ENCODE data around the gene ADGRA3.

ADGRA3 gene

GRCh38 chr4:22480675-22481327, 35.1 kb downstream of the ADGRA3 start:
- TF ChIP-seq TEAD4 (IDR thresholded peaks at IDR 0.05) (no peak), CREB1 (IDR thresholded peaks at IDR 0.05; ENCODE audit: low read depth) (no peak), CEBPB (IDR thresholded peaks at IDR 0.05) (no peak), NFIC (IDR thresholded peaks at IDR 0.05) (no peak), EP300 (IDR thresholded peaks at IDR 0.05; ENCODE audit: borderline replicate concordance) (no peak)

DNA sequence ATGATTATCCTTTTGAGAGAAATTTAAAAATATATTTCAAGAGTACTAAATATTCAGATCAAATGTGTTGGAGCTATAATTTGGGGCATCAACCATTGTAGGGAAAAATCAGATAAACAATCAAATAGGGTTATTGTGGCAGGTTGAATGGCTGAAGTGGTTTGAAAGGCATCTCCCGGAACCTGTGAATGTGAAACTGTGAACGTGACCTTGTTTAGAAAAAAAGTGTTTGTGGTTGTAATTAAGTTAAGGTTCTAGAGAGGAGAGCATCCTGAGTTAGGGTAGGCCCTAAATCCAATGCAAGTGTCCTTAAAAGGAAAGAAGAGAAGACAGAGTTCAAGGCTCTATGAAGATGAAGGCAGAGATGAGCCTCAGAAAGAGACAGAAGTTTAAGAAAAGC, 37.4 kb downstream of the ADGRA3 start:
- TF ChIP-seq, protein P1, sequence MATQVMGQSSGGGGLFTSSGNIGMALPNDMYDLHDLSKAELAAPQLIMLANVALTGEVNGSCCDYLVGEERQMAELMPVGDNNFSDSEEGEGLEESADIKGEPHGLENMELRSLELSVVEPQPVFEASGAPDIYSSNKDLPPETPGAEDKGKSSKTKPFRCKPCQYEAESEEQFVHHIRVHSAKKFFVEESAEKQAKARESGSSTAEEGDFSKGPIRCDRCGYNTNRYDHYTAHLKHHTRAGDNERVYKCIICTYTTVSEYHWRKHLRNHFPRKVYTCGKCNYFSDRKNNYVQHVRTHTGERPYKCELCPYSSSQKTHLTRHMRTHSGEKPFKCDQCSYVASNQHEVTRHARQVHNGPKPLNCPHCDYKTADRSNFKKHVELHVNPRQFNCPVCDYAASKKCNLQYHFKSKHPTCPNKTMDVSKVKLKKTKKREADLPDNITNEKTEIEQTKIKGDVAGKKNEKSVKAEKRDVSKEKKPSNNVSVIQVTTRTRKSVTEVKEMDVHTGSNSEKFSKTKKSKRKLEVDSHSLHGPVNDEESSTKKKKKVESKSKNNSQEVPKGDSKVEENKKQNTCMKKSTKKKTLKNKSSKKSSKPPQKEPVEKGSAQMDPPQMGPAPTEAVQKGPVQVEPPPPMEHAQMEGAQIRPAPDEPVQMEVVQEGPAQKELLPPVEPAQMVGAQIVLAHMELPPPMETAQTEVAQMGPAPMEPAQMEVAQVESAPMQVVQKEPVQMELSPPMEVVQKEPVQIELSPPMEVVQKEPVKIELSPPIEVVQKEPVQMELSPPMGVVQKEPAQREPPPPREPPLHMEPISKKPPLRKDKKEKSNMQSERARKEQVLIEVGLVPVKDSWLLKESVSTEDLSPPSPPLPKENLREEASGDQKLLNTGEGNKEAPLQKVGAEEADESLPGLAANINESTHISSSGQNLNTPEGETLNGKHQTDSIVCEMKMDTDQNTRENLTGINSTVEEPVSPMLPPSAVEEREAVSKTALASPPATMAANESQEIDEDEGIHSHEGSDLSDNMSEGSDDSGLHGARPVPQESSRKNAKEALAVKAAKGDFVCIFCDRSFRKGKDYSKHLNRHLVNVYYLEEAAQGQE (IDR thresholded peaks at IDR 0.05; ENCODE audit: low read depth) = no peak
- TF ChIP-seq CREB1 (IDR thresholded peaks at IDR 0.05; ENCODE audit: low read depth) = no peak
- no peak for TF ChIP-seq EGR1 (IDR thresholded peaks at IDR 0.05)
- TF ChIP-seq, protein P2, sequence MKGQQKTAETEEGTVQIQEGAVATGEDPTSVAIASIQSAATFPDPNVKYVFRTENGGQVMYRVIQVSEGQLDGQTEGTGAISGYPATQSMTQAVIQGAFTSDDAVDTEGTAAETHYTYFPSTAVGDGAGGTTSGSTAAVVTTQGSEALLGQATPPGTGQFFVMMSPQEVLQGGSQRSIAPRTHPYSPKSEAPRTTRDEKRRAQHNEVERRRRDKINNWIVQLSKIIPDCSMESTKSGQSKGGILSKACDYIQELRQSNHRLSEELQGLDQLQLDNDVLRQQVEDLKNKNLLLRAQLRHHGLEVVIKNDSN (IDR thresholded peaks at IDR 0.05) = no peak
- no peak for TF ChIP-seq CEBPB (IDR thresholded peaks at IDR 0.05)
- TF ChIP-seq TCF12 (IDR thresholded peaks at IDR 0.05; ENCODE audit: low read depth) = no peak
- TF ChIP-seq TEAD4 (IDR thresholded peaks at IDR 0.05) = no peak
- TF ChIP-seq EP300 (IDR thresholded peaks at IDR 0.05; ENCODE audit: borderline replicate concordance) = no peak
- no peak for TF ChIP-seq YY1 (IDR thresholded peaks at IDR 0.05; ENCODE audit: low read depth)
- TF ChIP-seq RAD21 (IDR thresholded peaks at IDR 0.05; ENCODE audit: low read depth) = no peak
- TF ChIP-seq ZBTB7A (IDR thresholded peaks at IDR 0.05; ENCODE audit: low read depth) = no peak
- TF ChIP-seq NFIC (IDR thresholded peaks at IDR 0.05) = no peak
- TF ChIP-seq FOXM1 (IDR thresholded peaks at IDR 0.05; ENCODE audit: borderline replicate concordance, low read depth) = no peak
- TF ChIP-seq TAF1 (IDR thresholded peaks at IDR 0.05; ENCODE audit: low read depth) = no peak
- TF ChIP-seq MAX (IDR thresholded peaks at IDR 0.05) = no peak

DNA sequence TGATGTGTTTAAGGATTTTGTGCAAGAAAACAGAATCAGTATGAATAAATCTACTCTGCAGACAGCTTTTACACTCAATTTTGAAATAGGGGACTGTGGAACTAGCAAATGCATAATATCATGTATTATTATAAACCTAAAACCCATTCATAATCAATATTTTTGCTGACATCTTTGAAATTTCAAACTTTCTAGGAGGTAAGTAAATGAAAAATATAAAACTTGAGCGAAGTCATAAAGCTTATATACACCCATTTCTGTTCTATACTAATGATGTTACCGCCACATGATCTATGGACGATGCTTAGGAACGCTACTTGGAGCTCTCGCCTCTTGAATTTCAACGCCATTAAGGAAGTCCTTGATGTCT, 38.1 kb downstream of the ADGRA3 start:
- no peak for TF ChIP-seq TEAD4 (IDR thresholded peaks at IDR 0.05)
- TF ChIP-seq CEBPB (IDR thresholded peaks at IDR 0.05) = no peak
- no peak for TF ChIP-seq YY1 (IDR thresholded peaks at IDR 0.05; ENCODE audit: low read depth)
- no peak for TF ChIP-seq EGR1 (IDR thresholded peaks at IDR 0.05)
- no peak for TF ChIP-seq CREB1 (IDR thresholded peaks at IDR 0.05; ENCODE audit: low read depth)
- no peak for TF ChIP-seq ZBTB7A (IDR thresholded peaks at IDR 0.05; ENCODE audit: low read depth)
- TF ChIP-seq TAF1 (IDR thresholded peaks at IDR 0.05; ENCODE audit: low read depth) = no peak
- no peak for TF ChIP-seq TCF12 (IDR thresholded peaks at IDR 0.05; ENCODE audit: low read depth)
- TF ChIP-seq, protein P2 (IDR thresholded peaks at IDR 0.05) = no peak
- TF ChIP-seq MAX (IDR thresholded peaks at IDR 0.05) = no peak
- no peak for TF ChIP-seq RAD21 (IDR thresholded peaks at IDR 0.05; ENCODE audit: low read depth)
- no peak for TF ChIP-seq FOXM1 (IDR thresholded peaks at IDR 0.05; ENCODE audit: borderline replicate concordance, low read depth)
- TF ChIP-seq EP300 (IDR thresholded peaks at IDR 0.05; ENCODE audit: borderline replicate concordance) = no peak
- no peak for TF ChIP-seq NFIC (IDR thresholded peaks at IDR 0.05)
- TF ChIP-seq, protein P1 (IDR thresholded peaks at IDR 0.05; ENCODE audit: low read depth) = no peak

DNA sequence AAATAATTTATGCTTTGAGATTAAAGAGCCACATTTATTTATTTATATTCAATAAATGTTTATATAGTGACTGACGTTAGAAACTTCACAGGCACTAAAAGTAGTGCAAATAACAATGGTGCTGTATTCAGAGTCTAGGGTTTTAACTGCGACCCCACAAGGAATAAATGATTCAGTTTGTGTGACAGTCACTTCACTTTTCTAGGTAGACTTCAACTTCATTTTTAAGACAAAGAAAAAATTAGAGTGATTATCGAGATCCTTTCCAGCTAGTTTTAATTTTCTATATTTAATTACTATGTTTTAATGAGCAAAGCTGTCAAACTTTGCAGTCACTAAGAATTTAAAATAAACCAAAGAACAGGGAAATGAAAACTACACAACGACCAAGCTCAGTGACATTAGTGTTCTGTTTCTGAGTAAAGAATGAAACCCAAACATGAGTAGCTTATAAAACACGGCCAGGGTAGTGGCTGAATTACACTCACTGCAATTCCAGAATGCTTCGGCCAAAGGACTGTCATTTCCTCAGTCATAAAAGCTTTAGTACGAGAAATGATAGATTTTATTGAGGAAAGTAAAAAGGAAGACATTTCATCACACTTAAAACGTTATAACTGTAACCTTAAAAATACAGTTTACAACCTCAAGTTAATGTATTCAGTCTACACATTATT, 38.6 kb downstream of the ADGRA3 start:
- TF ChIP-seq MAX (IDR thresholded peaks at IDR 0.05) (no peak), TAF1 (IDR thresholded peaks at IDR 0.05; ENCODE audit: low read depth) (no peak), EGR1 (IDR thresholded peaks at IDR 0.05) (no peak), NFIC (IDR thresholded peaks at IDR 0.05) (no peak), CREB1 (IDR thresholded peaks at IDR 0.05; ENCODE audit: low read depth) (no peak), RAD21 (IDR thresholded peaks at IDR 0.05; ENCODE audit: low read depth) (no peak)

- no peak for TF ChIP-seq MAX (IDR thresholded peaks at IDR 0.05)
- TF ChIP-seq CEBPB (IDR thresholded peaks at IDR 0.05) = no peak
- TF ChIP-seq CREB1 (IDR thresholded peaks at IDR 0.05; ENCODE audit: low read depth) = no peak
- TF ChIP-seq EP300 (IDR thresholded peaks at IDR 0.05; ENCODE audit: borderline replicate concordance) = no peak
- TF ChIP-seq RAD21 (IDR thresholded peaks at IDR 0.05; ENCODE audit: low read depth) = no peak
- no peak for TF ChIP-seq TEAD4 (IDR thresholded peaks at IDR 0.05)
Measured at GRCh38 chr4:22476011-22476410, 39.9 kb downstream of the ADGRA3 start.

Data from Ishikawa (cell line).